WTC11 (cell line): ENCODE measurements around the gene LRRC41. TPM values are rescaled to one million over a fixed set of nuclear protein-coding genes. Genes with fewer than 3 reads are reported as not detected.

Experiments
- ATAC-seq: fragments of 200-7000 bp; cut with Tn5 transposase; 2 replicates; pipeline ENCODE4 v1.10.0; 2021; ENCODE audit warnings: mild to moderate bottlenecking, moderate library complexity
- CTCF ChIA-PET: fragments of 300-600 bp; sonication (Branson Sonifier 250); formaldehyde crosslinking; loops from one replicate; lab custom pipeline; 2021; ENCODE audit warnings: antibody characterized with exemption; lab: Charles Lee
- POLR2A ChIA-PET: fragments of 350-600 bp; sonication (Branson Sonifier 250); formaldehyde crosslinking; loops from one replicate; lab custom pipeline; 2021; ENCODE audit warnings: antibody characterized with exemption; lab: Charles Lee
- DNase-seq: peaks from one replicate; pipeline ENCODE4 v3.0.0; 2021; ENCODE audit warnings: low spot score
- H3K27ac Mint-ChIP-seq: 2 replicates; pipeline ENCODE4 v1.8.0; 2021; ENCODE audit warnings: mixed read lengths
- H3K27me3 Mint-ChIP-seq: 2 replicates; pipeline ENCODE4 v1.8.0; 2021; ENCODE audit warnings: low read depth, mild to moderate bottlenecking, moderate library complexity, mixed read lengths
- H3K36me3 Mint-ChIP-seq: 2 replicates; pipeline ENCODE4 v1.8.0; 2021; ENCODE audit warnings: mixed read lengths
- H3K4me1 Mint-ChIP-seq: 2 replicates; pipeline ENCODE4 v1.8.0; 2022; ENCODE audit warnings: mixed read lengths
- H3K4me3 Mint-ChIP-seq: 2 replicates; pipeline ENCODE4 v1.8.0; 2021; ENCODE audit warnings: mild to moderate bottlenecking, moderate library complexity, mixed read lengths
- H3K9me3 Mint-ChIP-seq: 2 replicates; pipeline ENCODE4 v1.8.0; 2021; ENCODE audit warnings: mixed read lengths
- ARID4B ChIP-seq: sonication (generic); formaldehyde crosslinking; IDR thresholded peaks from 2 replicates; pipeline ENCODE4 v1.8.0; 2023; ENCODE audit warnings: missing genetic modification reagents, mild to moderate bottlenecking, borderline replicate concordance
- ATF1 ChIP-seq: sonication (generic); formaldehyde crosslinking; IDR thresholded peaks from 2 replicates; pipeline ENCODE4 v1.8.1; 2023; ENCODE audit warnings: mild to moderate bottlenecking, moderate library complexity, missing genetic modification reagents
- E2F5 ChIP-seq: sonication (generic); formaldehyde crosslinking; IDR thresholded peaks from 2 replicates; pipeline ENCODE4 v1.8.1; 2022; ENCODE audit warnings: mild to moderate bottlenecking, moderate library complexity, missing genetic modification reagents
- ELF4 ChIP-seq: sonication (generic); formaldehyde crosslinking; IDR thresholded peaks from 2 replicates; pipeline ENCODE4 v1.8.1; 2022; ENCODE audit warnings: low read depth, mild to moderate bottlenecking, moderate library complexity, missing genetic modification reagents
- FOXK1 ChIP-seq: sonication (generic); formaldehyde crosslinking; IDR thresholded peaks from 2 replicates; pipeline ENCODE4 v1.8.0; 2022; ENCODE audit warnings: mild to moderate bottlenecking, moderate library complexity, missing genetic modification reagents
- FOXP1 ChIP-seq: sonication (generic); formaldehyde crosslinking; IDR thresholded peaks from 2 replicates; pipeline ENCODE4 v1.8.0; 2022; ENCODE audit warnings: missing genetic modification reagents, mild to moderate bottlenecking, moderate library complexity, borderline replicate concordance
- FOXP4 ChIP-seq: sonication (generic); formaldehyde crosslinking; IDR thresholded peaks from 2 replicates; pipeline ENCODE4 v1.8.0; 2022; ENCODE audit warnings: mild to moderate bottlenecking, missing genetic modification reagents
- GTF2I ChIP-seq: fragments of 250-450 bp; sonication (Bioruptor Pico); conservative IDR thresholded peaks from 2 replicates; pipeline ENCODE4 v1.4.0; 2021; ENCODE audit warnings: mild to moderate bottlenecking
- MAX ChIP-seq: sonication (generic); formaldehyde crosslinking; IDR thresholded peaks from 2 replicates; pipeline ENCODE4 v1.8.0; 2022; ENCODE audit warnings: mild to moderate bottlenecking, missing genetic modification reagents
- NFATC4 ChIP-seq: fragments of 250-450 bp; sonication (Bioruptor Pico); IDR thresholded peaks from 2 replicates; pipeline ENCODE4 v1.9.0; 2021; ENCODE audit warnings: mild to moderate bottlenecking
- NR3C1 ChIP-seq: sonication (generic); formaldehyde crosslinking; conservative IDR thresholded peaks from 2 replicates; pipeline ENCODE4 v1.8.1; 2023; ENCODE audit warnings: low read depth, mild to moderate bottlenecking, missing genetic modification reagents
- PRDM15 ChIP-seq: sonication (generic); formaldehyde crosslinking; IDR thresholded peaks from 2 replicates; pipeline ENCODE4 v1.8.0; 2022; ENCODE audit warnings: missing genetic modification reagents
- PREB ChIP-seq: sonication (generic); formaldehyde crosslinking; IDR thresholded peaks from 2 replicates; pipeline ENCODE4 v1.8.1; 2022; ENCODE audit warnings: mild to moderate bottlenecking, missing genetic modification reagents, moderate library complexity, borderline replicate concordance
- TEAD4 ChIP-seq: sonication (generic); formaldehyde crosslinking; IDR thresholded peaks from 2 replicates; pipeline ENCODE4 v1.8.0; 2022; ENCODE audit warnings: mild to moderate bottlenecking, missing genetic modification reagents
- USF2 ChIP-seq: sonication (generic); formaldehyde crosslinking; IDR thresholded peaks from 2 replicates; pipeline ENCODE4 v1.8.1; 2023; ENCODE audit warnings: mild to moderate bottlenecking, missing genetic modification reagents, moderate library complexity
- ZNF396 ChIP-seq: fragments of 250-450 bp; sonication (Bioruptor Pico); IDR thresholded peaks from 2 replicates; pipeline ENCODE4 v1.8.0; 2021; ENCODE audit warnings: mild to moderate bottlenecking, moderate library complexity, borderline replicate concordance
- ZNF425 ChIP-seq: fragments of 250-450 bp; sonication (Bioruptor Pico); conservative IDR thresholded peaks from 2 replicates; pipeline ENCODE4 v1.9.0; 2021; ENCODE audit warnings: mild to moderate bottlenecking
- ZSCAN18 ChIP-seq: fragments of 250-450 bp; sonication (Bioruptor Pico); IDR thresholded peaks from 2 replicates; pipeline ENCODE4 v2.1.2; 2022; ENCODE audit warnings: mild to moderate bottlenecking, moderate library complexity
- total RNA-seq: library from RNA; stranded (reverse); gene quantifications from 3 replicates; pipeline ENCODE4 v1.2.3, GENCODE V29; 2021

The LRRC41 gene
- total RNA-seq, 1 experiment from 2014 or later: 46.0 TPM

GRCh38 chr1:46289976-46290375 lies 13.4 kb downstream of the LRRC41 start (continued):
- TF ChIP-seq PREB (CRISPR knock-in tag): no peak
- TF ChIP-seq, all 79 proteins: peak for 0

- ChIA-PET POLR2A (interaction anchor here (0.8 kb wide), 1 partner anchor 28 kb away, joined by 3 read pairs; no protein-coding TSS in a partner anchor), CTCF (interaction anchor here (0.8 kb wide), 1 partner anchor 85 kb away, joined by 3 read pairs; no protein-coding TSS in a partner anchor)
- DNase-seq: no peak
- Mint-ChIP-seq H3K36me3 (peaks cover 19% of the 10 kb centered on the region), H3K27ac (peak overlapping the region; percentile 12; the same call in 1 of the 2 replicates), H3K4me1 (no peaks in the 10 kb centered on the region), H3K27me3 (no peaks in the 10 kb centered on the region), H3K9me3 (no peaks in the 10 kb centered on the region), H3K4me3 (no peak overlapping the region)
- TF ChIP-seq FOXP1: no peak
- TF ChIP-seq ZSCAN18 (CRISPR knock-in tag): no peak
- no peak for TF ChIP-seq FOXP4 (CRISPR knock-in tag)
- no peak for TF ChIP-seq E2F5 (CRISPR knock-in tag)
- no peak for TF ChIP-seq NFATC4 (CRISPR knock-in tag)
- no peak for TF ChIP-seq USF2 (CRISPR knock-in tag)
- no peak for TF ChIP-seq NR3C1
- TF ChIP-seq ELF4 (CRISPR knock-in tag): no peak
- no peak for TF ChIP-seq ATF1
- no peak for TF ChIP-seq PRDM15 (CRISPR knock-in tag)
- TF ChIP-seq GTF2I: no peak
- TF ChIP-seq ZNF425 (CRISPR knock-in tag): no peak
- TF ChIP-seq ZNF396 (CRISPR knock-in tag): no peak
- no peak for TF ChIP-seq ARID4B
- no peak for TF ChIP-seq TEAD4 (CRISPR knock-in tag)
- no peak for TF ChIP-seq FOXK1
- TF ChIP-seq MAX (CRISPR knock-in tag): no peak
- no peak for ATAC-seq
Measured at GRCh38 chr1:46289134-46289494, 14.3 kb downstream of the LRRC41 start.
